Keratinocyte (primary cell): Measurements from ENCODE around the gene METAP1. TPM values are rescaled to one million over a fixed set of nuclear protein-coding genes. Genes with fewer than 3 reads are reported as not detected.

ENCODE experiments used
- DNase-seq: peaks from one replicate; pipeline ENCODE4 v3.0.0-alpha.2; 2011; ENCODE audit warnings: low read depth, missing footprints, low spot score
- FAIRE-seq: peaks from 2 replicates; lab custom pipeline; 2011; peaks lifted over from hg19 to GRCh38; lab: Jason Lieb, UNC
- H2AFZ ChIP-seq: 2 replicates; pipeline ENCODE4 v1.6.0; 2012; ENCODE audit warnings: low read length, control low read depth, inconsistent platforms; ENCODE audit not compliant: control insufficient read depth
- H3K27ac ChIP-seq: 2 replicates; pipeline ENCODE4 v1.5.1; 2011; ENCODE audit warnings: low read length; ENCODE audit not compliant: control insufficient read depth, insufficient read depth
- H3K27me3 ChIP-seq: 3 replicates; pipeline ENCODE4 v1.6.0; 2011; ENCODE audit warnings: low read length; ENCODE audit not compliant: control insufficient read depth, insufficient read depth; ENCODE audit errors: extremely low read depth
- H3K36me3 ChIP-seq, 2 experiments: 2 replicates in 1 of 2; 3 replicates in 1 of 2; pipeline ENCODE4 v1.5.1; 2011; ENCODE audit warnings: low read length in 2 of 2, mild to moderate bottlenecking in 1 of 2; ENCODE audit not compliant: control insufficient read depth in 2 of 2, insufficient read depth in 2 of 2; ENCODE audit errors: extremely low read depth in 1 of 2
- H3K4me1 ChIP-seq: 3 replicates; pipeline ENCODE4 v1.5.1; 2011; ENCODE audit warnings: low read length; ENCODE audit not compliant: control insufficient read depth, insufficient read depth; ENCODE audit errors: extremely low read depth
- H3K4me2 ChIP-seq: 3 replicates; pipeline ENCODE4 v1.6.0; 2011; ENCODE audit warnings: low read depth, low read length; ENCODE audit not compliant: control insufficient read depth, insufficient read depth; ENCODE audit errors: extremely low read depth
- H3K4me3 ChIP-seq, 3 experiments: fragments of 200-600 bp in 1 of 3; sonication (generic) in 1 of 3; 2 replicates in 2 of 3; 3 replicates in 1 of 3; pipeline ENCODE4 v1.5.1; 2011 to 2016; ENCODE audit warnings: low read length in 3 of 3, mild to moderate bottlenecking in 3 of 3, control low read depth in 2 of 3, inconsistent platforms in 1 of 3, low read depth in 1 of 3, mixed read lengths in 1 of 3, mixed run types in 1 of 3, moderate library complexity in 1 of 3; ENCODE audit not compliant: control insufficient read depth in 2 of 3, insufficient read depth in 2 of 3; ENCODE audit errors: extremely low read depth in 1 of 3
- H3K79me2 ChIP-seq: 2 replicates; pipeline ENCODE4 v1.6.0; 2012; ENCODE audit warnings: low read length; ENCODE audit not compliant: control insufficient read depth, insufficient read depth
- H3K9ac ChIP-seq: 3 replicates; pipeline ENCODE4 v1.6.0; 2011; ENCODE audit warnings: low read length; ENCODE audit not compliant: control insufficient read depth, insufficient read depth; ENCODE audit errors: extremely low read depth
- H3K9me1 ChIP-seq: 3 replicates; pipeline ENCODE4 v1.6.0; 2011; ENCODE audit warnings: low read length; ENCODE audit not compliant: control insufficient read depth, insufficient read depth; ENCODE audit errors: extremely low read depth
- H3K9me3 ChIP-seq: 2 replicates; pipeline ENCODE4 v1.5.1; 2012; ENCODE audit warnings: low read depth, low read length; ENCODE audit not compliant: control insufficient read depth
- H4K20me1 ChIP-seq: 3 replicates; pipeline ENCODE4 v1.6.0; 2011; ENCODE audit warnings: low read length; ENCODE audit not compliant: control insufficient read depth, insufficient read depth; ENCODE audit errors: extremely low read depth
- CTCF ChIP-seq, 3 experiments: IDR thresholded peaks in 1 of 3; conservative IDR thresholded peaks in 1 of 3; optimal IDR thresholded peaks in 1 of 3; 2 replicates in 2 of 3; 3 replicates in 1 of 3; pipeline versions ENCODE3 to v1.5.1; 2011; ENCODE audit warnings: low read length in 3 of 3, mild to moderate bottlenecking in 3 of 3, moderate library complexity in 2 of 3, control low read depth in 1 of 3, inconsistent platforms in 1 of 3; ENCODE audit not compliant: insufficient read depth in 2 of 3; ENCODE audit errors: extremely low read depth in 1 of 3
- EZH2 ChIP-seq: IDR thresholded peaks from one replicate; pipeline ENCODE4 v1.6.1; 2012; ENCODE audit warnings: inconsistent platforms, mild to moderate bottlenecking, low read length, moderate library complexity
- dilution Hi-C: fragments of 300-500 bp; cut with MboI; formaldehyde crosslinking; loops from one replicate; pipeline ENCODE4 v1.7.0; 2020; ENCODE audit warnings: low sequenced_read_pairs; ENCODE audit not compliant: extremely low pct_ligation_motif_present
- polyA plus RNA-seq, 5 experiments: library from polyadenylated mRNA; depleted of rRNA in 3 of 5; stranded (reverse) in 3 of 5; stranded (forward) in 1 of 5; unstranded in 1 of 5; fragments of >200 nt; gene quantifications; 1 replicate in 1 of 5; 2 replicates in 3 of 5; 3 replicates in 1 of 5; pipeline versions ENCODE4 v1.2.1 to v1.2.3, GENCODE V29; 2011 to 2012; ENCODE audit warnings: missing spikeins in 2 of 5, low read depth in 1 of 5, low replicate concordance in 1 of 5

METAP1 gene
- polyA plus RNA-seq, 1 donor (not counting 4 experiments of a cell fraction or from before 2014, with no cell fraction given), result 89.4 TPM

DNA sequence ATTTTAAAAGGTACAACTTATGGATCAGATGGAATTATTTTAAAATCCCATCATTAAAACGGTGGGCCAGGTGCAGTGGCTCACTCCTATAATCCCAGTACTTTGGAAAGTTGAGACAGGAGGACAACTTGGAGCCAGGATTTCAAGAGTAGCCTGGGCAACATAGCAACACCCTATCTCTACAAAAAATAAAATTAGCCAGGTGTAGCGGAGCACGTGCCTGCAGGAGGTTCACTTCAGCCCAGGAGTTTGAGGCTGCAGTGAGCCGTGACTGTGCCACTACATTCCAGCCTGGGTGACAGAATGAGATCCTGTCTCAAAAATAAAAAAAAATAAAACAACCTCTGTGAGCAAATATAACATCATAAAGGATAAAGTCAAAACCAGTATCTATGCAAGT lies 81.7 kb downstream of the METAP1 start:
- H2AFZ ChIP-seq, result no peak overlapping the region
- peaks cover 25% of the 10 kb centered on the region for H3K79me2 ChIP-seq
- H3K9me1 ChIP-seq, result no peaks in the 10 kb centered on the region
- H4K20me1 ChIP-seq, result peaks cover under 1% of the 10 kb centered on the region
- FAIRE-seq, result no peak
- TF ChIP-seq EZH2 (no peak), CTCF (optimal IDR thresholded peaks at IDR 0.05 in 1 of 3, IDR thresholded peaks at IDR 0.05 in 1 of 3, conservative IDR thresholded peaks at IDR 0.05 in 1 of 3; ENCODE audit: extremely low read depth in 1 of 3, insufficient read depth in 2 of 3, low read length in 3 of 3) (no peak)
- dilution Hi-C loops, result no loop called here
- H3K9ac ChIP-seq, result no peak overlapping the region
- H3K4me1 ChIP-seq, result no peaks in the 10 kb centered on the region
- H3K4me3 ChIP-seq, result no peak overlapping the region
- DNase-seq, result no peak
- H3K27me3 ChIP-seq, result no peaks in the 10 kb centered on the region
- no peak overlapping the region for H3K4me2 ChIP-seq
- peaks cover 18 to 31% of the 10 kb centered on the region in 2 experiments for H3K36me3 ChIP-seq
- no peak overlapping the region for H3K27ac ChIP-seq
- H3K9me3 ChIP-seq, result no peaks in the 10 kb centered on the region

DNA sequence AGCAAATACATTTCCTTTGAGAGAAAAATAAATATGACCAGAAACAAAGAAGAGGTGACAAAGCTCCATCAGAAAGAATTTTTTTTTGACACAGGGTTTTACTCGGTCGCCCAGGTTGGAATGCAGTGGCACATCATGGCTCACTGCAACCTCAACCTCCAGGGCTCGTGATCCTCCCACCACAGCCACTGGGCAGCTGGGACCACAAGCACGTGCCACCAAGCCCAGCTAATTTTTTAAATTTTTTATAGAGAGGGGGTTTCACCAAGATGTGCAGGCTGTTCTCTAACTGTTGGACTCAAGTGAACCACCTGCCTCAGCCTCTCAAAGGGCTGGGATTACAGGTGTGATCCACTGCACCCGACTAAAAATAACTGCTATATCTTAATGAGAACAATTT lies 82.8 kb downstream of the METAP1 start:
- TF ChIP-seq EZH2 (no peak), CTCF (optimal IDR thresholded peaks at IDR 0.05 in 1 of 3, IDR thresholded peaks at IDR 0.05 in 1 of 3, conservative IDR thresholded peaks at IDR 0.05 in 1 of 3; ENCODE audit: extremely low read depth in 1 of 3, insufficient read depth in 2 of 3, low read length in 3 of 3) (no peak)
- Histone ChIP-seq H3K4me3 (no peak overlapping the region), H3K9me1 (no peaks in the 10 kb centered on the region), H3K79me2 (peaks cover 33% of the 10 kb centered on the region), H3K4me1 (no peaks in the 10 kb centered on the region), H2AFZ (no peak overlapping the region), H3K9me3 (no peaks in the 10 kb centered on the region), H3K27me3 (no peaks in the 10 kb centered on the region), H3K36me3 (peaks cover 26 to 39% of the 10 kb centered on the region in 2 experiments), H3K27ac (no peak overlapping the region), H3K9ac (no peak overlapping the region), H4K20me1 (peaks cover 2% of the 10 kb centered on the region), H3K4me2 (no peak overlapping the region)
- dilution Hi-C loops, result no loop called here
- no peak for DNase-seq
- FAIRE-seq, result no peak
